ENCODE measurements around the gene ALMS1.
"Not testable (repeated sequence)": the region's sequence is repeated elsewhere in the genome, so short reads cannot be mapped to it uniquely, and the experiment has no call there.

ALMS1 gene

GRCh38 chr2:73614997-73615396 lies 229.4 kb downstream of the ALMS1 start:
- DNase-seq (ENCODE audit: low read depth), result no peak

DNA sequence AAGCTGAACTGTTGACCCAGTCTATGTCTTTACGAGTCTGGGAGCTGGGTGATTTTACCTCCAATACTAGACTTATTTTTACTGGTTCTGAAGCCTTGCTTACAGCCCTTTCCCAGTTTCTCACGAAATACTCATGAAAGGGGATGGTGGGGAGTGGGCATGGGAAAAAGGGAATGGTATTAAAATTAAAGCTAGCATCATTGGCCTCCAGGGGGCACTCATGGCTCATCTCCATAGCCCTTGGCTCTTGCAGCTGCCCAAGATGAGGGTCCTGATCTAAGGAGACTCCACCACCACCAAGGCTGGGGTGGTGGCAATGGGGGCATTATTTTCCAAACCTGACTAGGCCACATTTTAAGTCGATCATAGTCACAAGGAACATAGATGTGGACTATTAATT lies 234.3 kb downstream of the ALMS1 start:
- DNase-seq (ENCODE audit: low read depth), result not testable (repeated sequence)

- not testable (repeated sequence) for DNase-seq (ENCODE audit: low read depth)
Observed at GRCh38 chr2:73624036-73624435, 238.4 kb downstream of the ALMS1 start.

- not testable (repeated sequence) for DNase-seq (ENCODE audit: low read depth)
Observed at GRCh38 chr2:73624625-73625024, 239.0 kb downstream of the ALMS1 start.

DNA sequence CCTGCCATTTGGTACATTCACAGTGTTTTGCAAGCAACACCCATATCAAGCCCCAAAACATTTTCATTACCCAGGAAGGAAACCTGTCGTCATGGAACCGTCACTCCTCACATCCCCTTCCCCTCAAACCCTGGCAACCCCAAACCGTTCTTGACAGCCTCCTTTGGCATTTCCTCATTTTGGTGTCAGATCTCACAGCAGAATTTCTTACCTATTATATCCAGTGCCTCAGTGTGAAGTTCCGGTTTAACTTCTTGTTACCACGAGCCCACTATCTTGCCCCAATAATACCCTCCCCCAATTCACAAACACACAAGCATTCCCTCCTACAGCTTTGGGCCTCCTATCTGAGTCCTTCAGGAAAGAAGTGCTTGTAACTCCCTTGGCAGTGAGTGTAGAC lies 240.6 kb downstream of the ALMS1 start:
- not testable (repeated sequence) for DNase-seq (ENCODE audit: low read depth)

- DNase-seq (ENCODE audit: low read depth), result not testable (repeated sequence)
Observed at GRCh38 chr2:73628493-73628892, 242.9 kb downstream of the ALMS1 start.

GRCh38 chr2:73630662-73631266 lies 245.1 kb downstream of the ALMS1 start:
- not testable (repeated sequence) for DNase-seq (ENCODE audit: low read depth)

GRCh38 chr2:73636977-73637376 lies 251.3 kb downstream of the ALMS1 start:
- DNase-seq (ENCODE audit: low read depth), result not testable (repeated sequence)

- DNase-seq (ENCODE audit: low read depth), result no peak
Observed at GRCh38 chr2:73638429-73638828, 252.8 kb downstream of the ALMS1 start.

DNA sequence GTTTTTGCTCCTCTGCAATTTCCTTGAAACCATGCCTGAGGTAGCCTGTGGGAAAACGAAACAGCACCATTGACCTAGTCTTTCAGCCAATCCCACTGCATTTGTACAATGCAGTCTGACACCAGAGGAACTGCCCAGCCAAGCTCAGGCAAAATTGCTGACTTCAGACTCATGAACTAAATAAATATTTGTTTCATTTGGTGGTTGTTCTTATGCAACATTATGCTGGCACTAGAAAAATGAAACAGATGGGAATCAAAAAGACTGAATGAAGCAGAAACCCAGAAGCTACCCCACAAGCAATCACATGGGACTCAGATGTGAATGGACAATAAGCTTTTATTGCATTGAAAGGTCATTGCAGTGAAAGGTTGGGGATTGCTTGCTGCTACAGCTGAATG lies 254.9 kb downstream of the ALMS1 start:
- no peak for DNase-seq (ENCODE audit: low read depth)

DNA sequence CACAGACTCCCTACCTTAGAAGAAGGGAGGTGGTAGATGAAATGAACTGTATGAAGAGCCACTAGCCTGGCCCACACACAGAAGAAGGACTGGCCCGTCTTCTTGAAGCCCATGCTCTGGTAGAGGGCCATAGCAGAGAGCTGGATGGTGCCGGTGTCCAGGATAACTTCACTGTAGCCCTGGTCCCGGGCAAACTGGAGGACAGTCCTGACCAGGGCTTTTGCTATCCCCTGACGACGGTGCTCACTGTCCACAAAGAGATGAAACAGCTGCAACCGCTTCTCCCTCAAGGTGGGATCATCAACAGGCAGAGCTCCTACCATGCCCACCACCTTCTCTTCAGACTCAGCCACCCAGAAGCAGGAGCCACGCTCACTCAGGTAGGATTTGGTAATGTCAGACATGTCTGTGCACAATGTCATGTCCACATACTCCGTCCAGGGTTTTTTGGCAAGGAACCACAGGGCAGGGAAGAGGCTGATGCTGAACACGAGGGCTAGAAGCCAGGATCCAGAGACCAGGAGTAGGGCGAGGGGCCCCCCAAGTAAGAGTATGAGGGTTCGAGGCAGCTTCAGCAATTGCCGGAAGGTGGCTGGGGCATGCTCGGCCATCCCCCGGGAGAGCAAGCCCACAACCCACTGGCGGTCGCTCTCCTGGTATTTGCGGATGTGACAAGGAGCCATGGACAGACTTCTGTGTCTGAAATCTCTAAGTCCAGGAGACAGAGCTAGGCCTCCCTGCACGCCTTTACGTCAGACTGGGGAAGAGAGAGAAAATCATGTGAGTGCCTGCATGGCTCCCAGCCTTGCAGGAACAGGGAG lies 255.5 kb downstream of the ALMS1 start:
- no peak for DNase-seq (ENCODE audit: low read depth)

DNA sequence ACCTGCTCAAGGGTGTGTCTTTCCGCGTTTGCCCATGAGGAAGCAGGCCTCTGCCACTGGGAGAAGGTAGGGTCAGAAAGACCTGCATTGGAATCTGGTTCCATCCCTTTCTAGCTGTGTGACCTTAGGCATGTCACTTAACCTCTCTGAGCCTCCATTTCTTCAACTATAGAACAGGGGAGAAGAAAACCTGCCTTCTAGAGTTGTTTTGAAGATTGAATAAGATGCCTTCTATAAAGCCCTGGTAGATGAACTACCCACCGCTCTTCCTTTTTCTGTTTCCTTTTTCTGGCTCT lies 256.1 kb downstream of the ALMS1 start:
- no peak for DNase-seq (ENCODE audit: low read depth)

DNA sequence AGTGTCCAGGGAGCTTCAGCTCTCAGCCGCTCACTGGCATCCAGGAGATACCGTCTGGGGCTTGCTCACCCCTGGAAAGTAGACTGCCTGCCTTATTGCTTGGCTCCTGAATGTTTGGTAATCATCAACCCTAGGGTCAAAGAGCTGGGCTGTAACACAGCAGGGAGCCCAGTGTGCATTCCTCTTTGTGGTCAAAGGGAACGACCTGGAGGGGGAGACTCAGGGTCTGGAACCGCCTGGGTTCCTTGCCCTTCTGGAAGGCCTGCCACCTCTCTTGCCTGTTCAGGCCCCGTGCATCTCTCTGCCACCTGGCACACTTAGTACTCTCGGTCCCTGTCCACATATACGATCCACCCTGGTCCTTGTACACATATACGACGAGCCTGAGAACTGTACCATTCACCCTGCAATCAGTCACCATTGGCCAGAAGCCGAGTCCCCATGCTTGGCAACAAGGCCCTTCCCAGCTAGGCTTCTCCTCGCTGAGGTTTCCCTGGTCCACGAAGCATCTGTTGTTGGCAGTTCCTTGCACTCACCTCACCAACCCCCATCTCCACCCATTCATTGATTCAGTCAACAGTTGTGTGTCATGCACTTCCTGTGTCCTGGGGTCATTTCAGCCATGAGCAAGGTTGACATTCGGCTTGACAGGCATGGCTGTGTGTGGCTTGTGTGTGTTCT lies 256.8 kb downstream of the ALMS1 start, which contains the start of gene NAT8:
Gene NAT8 (minus strand): TSS at position 85 of the 681 bp plus-strand sequence. CDS start 794 bp downstream, outside the sequence.
- no peak for DNase-seq (ENCODE audit: low read depth)

GRCh38 chr2:73647690-73648089 lies 262.1 kb downstream of the ALMS1 start:
- not testable (repeated sequence) for DNase-seq (ENCODE audit: low read depth)

DNA sequence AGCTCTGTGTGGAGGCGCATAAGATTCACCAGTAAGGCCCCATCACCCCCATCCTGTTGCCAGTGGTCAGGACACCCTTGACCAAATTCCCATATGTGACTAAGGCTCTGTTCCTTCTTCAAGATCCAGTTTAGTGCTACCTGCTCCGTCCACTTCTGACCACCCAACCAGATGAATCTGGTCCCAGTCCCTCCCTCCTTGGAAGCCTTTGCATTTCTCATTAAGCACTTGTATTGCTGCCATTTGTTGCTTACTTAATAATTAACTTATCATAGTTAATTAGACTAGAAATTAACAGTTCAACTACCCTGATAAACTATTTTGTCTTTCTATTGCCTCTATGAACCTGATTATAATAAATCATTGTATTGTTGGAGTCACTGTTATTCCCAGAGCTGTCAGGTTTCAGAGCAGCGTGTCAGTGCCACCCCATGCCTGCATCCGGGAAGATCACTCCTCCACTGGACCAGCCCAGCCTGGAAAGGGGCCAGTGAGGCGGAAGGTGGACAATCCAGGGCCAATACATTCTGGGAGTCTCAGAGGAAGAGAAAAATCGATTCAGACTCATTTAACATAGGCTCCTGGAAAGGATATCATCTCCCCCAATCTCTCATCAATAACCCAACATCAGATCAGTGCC lies 266.1 kb downstream of the ALMS1 start:
- no peak for DNase-seq (ENCODE audit: low read depth)

- no peak for DNase-seq (ENCODE audit: low read depth)
Observed at GRCh38 chr2:73652348-73652747, 266.7 kb downstream of the ALMS1 start.

- no peak for DNase-seq (ENCODE audit: low read depth)
Observed at GRCh38 chr2:73654175-73654574, 268.5 kb downstream of the ALMS1 start.

All from stimulated activated CD8-positive, alpha-beta memory T cell treated with anti-CD3 and anti-CD28 coated beads, Interleukin-4, amount 100 ng/mL, for 24 hours (primary cell).